Measurements from ENCODE around the gene EIF2S3. TPM values are rescaled to one million over a fixed set of nuclear protein-coding genes. Genes with fewer than 3 reads are reported as not detected.

EIF2S3 gene
- total and polyA plus RNA-seq, 2 of the 13 experiments (the other 11 are each of a cell fraction or from before 2014, with no cell fraction given) = 61.0 to 183 TPM

DNA sequence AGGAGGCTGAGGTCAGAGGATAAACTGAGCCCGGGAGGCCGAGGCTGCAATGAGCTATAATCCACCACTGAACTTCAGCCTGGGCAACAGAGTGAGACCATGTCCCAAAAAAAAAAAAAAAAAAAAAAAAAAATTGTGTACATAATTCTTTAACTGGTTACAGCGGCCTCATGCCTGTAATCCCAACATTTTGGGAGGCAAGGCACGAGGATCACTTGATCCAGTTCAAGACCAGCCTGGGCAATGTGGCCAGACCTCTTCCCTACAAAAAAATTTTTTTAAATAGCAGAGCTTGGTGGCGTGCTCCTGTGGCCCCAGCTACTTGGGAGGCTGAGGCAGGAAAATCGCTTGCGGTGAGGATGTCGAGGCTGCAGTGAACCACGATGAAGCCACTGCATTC, 37.1 kb upstream of the EIF2S3 start (continued):
- TF ChIP-seq MAFK (conservative IDR thresholded peaks at IDR 0.05 in 1 of 2, IDR thresholded peaks at IDR 0.05 in 1 of 2; ENCODE audit: low read length in 2 of 2) = no peak
- TF ChIP-seq, protein P1, sequence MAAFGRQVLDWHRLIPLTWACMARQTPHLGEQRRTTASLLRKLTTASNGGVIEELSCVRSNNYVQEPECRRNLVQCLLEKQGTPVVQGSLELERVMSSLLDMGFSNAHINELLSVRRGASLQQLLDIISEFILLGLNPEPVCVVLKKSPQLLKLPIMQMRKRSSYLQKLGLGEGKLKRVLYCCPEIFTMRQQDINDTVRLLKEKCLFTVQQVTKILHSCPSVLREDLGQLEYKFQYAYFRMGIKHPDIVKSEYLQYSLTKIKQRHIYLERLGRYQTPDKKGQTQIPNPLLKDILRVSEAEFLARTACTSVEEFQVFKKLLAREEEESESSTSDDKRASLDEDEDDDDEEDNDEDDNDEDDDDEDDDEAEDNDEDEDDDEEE (CRISPR knock-in tag; IDR thresholded peaks at IDR 0.05) = no peak

DNA sequence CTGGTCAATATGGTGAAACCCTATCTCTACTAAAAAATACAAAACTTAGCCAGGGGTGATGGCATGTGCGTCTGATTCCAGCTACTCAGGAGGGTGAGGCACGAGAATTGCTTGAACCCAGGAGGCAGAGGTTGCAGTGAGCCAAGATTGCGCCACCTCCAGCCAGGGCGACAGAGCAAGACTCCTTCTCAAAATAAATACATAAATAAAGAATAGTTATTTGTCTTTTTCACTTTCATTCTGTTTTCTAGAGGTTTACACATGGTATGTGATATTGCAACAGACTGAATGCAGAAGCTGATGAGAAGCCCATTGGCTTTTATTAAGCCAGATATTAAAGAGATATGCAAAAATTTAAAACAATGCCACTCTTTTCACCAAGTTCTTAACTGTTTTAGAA, 35.9 kb upstream of the EIF2S3 start:
- TF ChIP-seq ZNF878 (CRISPR knock-in tag; IDR thresholded peaks at IDR 0.05) = no peak
- no peak for TF ChIP-seq PCBP2 (optimal IDR thresholded peaks at IDR 0.05; ENCODE audit: low read depth, low read length, poor library complexity, severe bottlenecking)
- TF ChIP-seq, protein P2, sequence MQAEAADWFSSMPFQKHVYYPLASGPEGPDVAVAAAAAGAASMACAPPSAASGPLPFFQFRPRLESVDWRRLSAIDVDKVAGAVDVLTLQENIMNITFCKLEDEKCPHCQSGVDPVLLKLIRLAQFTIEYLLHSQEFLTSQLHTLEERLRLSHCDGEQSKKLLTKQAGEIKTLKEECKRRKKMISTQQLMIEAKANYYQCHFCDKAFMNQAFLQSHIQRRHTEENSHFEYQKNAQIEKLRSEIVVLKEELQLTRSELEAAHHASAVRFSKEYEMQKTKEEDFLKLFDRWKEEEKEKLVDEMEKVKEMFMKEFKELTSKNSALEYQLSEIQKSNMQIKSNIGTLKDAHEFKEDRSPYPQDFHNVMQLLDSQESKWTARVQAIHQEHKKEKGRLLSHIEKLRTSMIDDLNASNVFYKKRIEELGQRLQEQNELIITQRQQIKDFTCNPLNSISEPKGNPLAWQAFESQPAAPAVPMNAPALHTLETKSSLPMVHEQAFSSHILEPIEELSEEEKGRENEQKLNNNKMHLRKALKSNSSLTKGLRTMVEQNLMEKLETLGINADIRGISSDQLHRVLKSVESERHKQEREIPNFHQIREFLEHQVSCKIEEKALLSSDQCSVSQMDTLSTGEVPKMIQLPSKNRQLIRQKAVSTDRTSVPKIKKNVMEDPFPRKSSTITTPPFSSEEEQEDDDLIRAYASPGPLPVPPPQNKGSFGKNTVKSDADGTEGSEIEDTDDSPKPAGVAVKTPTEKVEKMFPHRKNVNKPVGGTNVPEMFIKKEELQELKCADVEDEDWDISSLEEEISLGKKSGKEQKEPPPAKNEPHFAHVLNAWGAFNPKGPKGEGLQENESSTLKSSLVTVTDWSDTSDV (CRISPR knock-in tag; IDR thresholded peaks at IDR 0.05) = no peak
- no peak for FAIRE-seq
- H3K79me2 ChIP-seq (ENCODE audit: insufficient read depth, low read length) = peaks cover 43% of the 10 kb centered on the region
- no peaks in the 10 kb centered on the region for H3K9me3 ChIP-seq (ENCODE audit: low read length)
- 0 out of 5 replicates have a peak, but pooled peaks cover 0 to 3% of the 10 kb centered on the region in 2 experiments for H3K36me3 ChIP-seq (replicated peaks in 1 of 2; ENCODE audit: control insufficient read depth in 1 of 2, insufficient read depth in 2 of 2, low read length in 2 of 2)
- no peaks in the 10 kb centered on the region for H3K27me3 ChIP-seq (ENCODE audit: control insufficient read depth in 1 of 2, insufficient read depth in 2 of 2, low read length in 2 of 2)
- H3K4me3 ChIP-seq (replicated peaks in 1 of 3; ENCODE audit: insufficient read depth in 1 of 3, low read depth in 2 of 3, low read length in 3 of 3) = no peak overlapping the region
- no peak for ATAC-seq
- H3K9ac ChIP-seq (ENCODE audit: insufficient read depth, low read depth, low read length) = no peak overlapping the region
- no peak overlapping the region for H3K4me2 ChIP-seq (ENCODE audit: low read depth, low read length)
- no peak overlapping the region for H2AFZ ChIP-seq (ENCODE audit: low read length)
- intact Hi-C loops (cut with micrococcal nuclease; ENCODE audit: unreplicated experiment) = no loop called here
- DNase-seq (ENCODE audit: low spot score) = no peak
- ChIA-PET CTCF (ENCODE audit: low intra/inter-chr PET ratio, low total read pairs) (no interaction called here), POLR2A (no interaction called here)
- in situ Hi-C loops (cut with HindIII; ENCODE audit: extremely low pct_ligation_motif_present, low pct_unique_long_range_greater_than_20kb) = no loop called here
- peaks cover 23% of the 10 kb centered on the region for H3K4me1 ChIP-seq (ENCODE audit: insufficient read depth, low read length)
- no peak overlapping the region for H3K27ac ChIP-seq (ENCODE audit: extremely low read length, insufficient read depth, low read length)
- WGBS (ENCODE audit: low lambda C conversion rate) = 94% methylated on average over 4 of the region's 4 CpGs
- no peaks in the 10 kb centered on the region for H4K20me1 ChIP-seq (ENCODE audit: insufficient read depth, low read length)
- BruUV-seq (replicated peaks) = no TSS peak
